GM23338 (cell line): ENCODE results near the gene RIOK1. TPM values are rescaled to one million over a fixed set of nuclear protein-coding genes. Genes with fewer than 3 reads are reported as not detected.
A peak's percentile ranks its signal among the peaks of the same experiment; 100 is the strongest.

Experiments
- ATAC-seq: fragments of 200-7000 bp; cut with Tn5 transposase; 3 replicates; pipeline ENCODE4 v1.9.1; 2020
- DNase-seq: peaks from one replicate; pipeline ENCODE4 v3.0.0-alpha.2; 2015; ENCODE audit warnings: low spot score
- H2AFZ ChIP-seq: fragments of 200-600 bp; sonication (generic); 2 replicates; pipeline ENCODE4 v1.8.0; 2016; ENCODE audit warnings: antibody characterized with exemption, mild to moderate bottlenecking, moderate library complexity
- H3F3A ChIP-seq: fragments of 200-600 bp; sonication (generic); replicated peaks from 2 replicates; pipeline ENCODE4 v1.8.0; 2017; ENCODE audit warnings: antibody characterized with exemption, mixed run types, low read depth
- H3K27ac ChIP-seq: fragments of 200-600 bp; sonication (generic); 2 replicates; pipeline ENCODE4 v1.6.1; 2016; ENCODE audit warnings: low read depth
- H3K27me3 ChIP-seq: fragments of 200-600 bp; sonication (generic); 2 replicates; pipeline ENCODE4 v1.8.0; 2016; ENCODE audit warnings: mild to moderate bottlenecking, mixed run types, moderate library complexity; ENCODE audit not compliant: insufficient read depth
- H3K36me3 ChIP-seq: fragments of 200-600 bp; sonication (generic); 2 replicates; pipeline ENCODE4 v1.8.0; 2016; ENCODE audit warnings: mild to moderate bottlenecking; ENCODE audit not compliant: insufficient read depth
- H3K4me1 ChIP-seq: fragments of 200-600 bp; sonication (generic); 2 replicates; pipeline ENCODE4 v1.8.0; 2016; ENCODE audit warnings: mild to moderate bottlenecking, moderate library complexity; ENCODE audit not compliant: insufficient read depth
- H3K4me2 ChIP-seq: fragments of 200-600 bp; sonication (generic); 2 replicates; pipeline ENCODE4 v1.7.1; 2017; ENCODE audit warnings: mixed run types
- H3K4me3 ChIP-seq: fragments of 200-600 bp; sonication (generic); 2 replicates; pipeline ENCODE4 v1.6.1; 2016; ENCODE audit warnings: mixed run types
- H3K79me2 ChIP-seq: fragments of 200-600 bp; sonication (generic); replicated peaks from 2 replicates; pipeline ENCODE4 v1.8.0; 2017; ENCODE audit warnings: mild to moderate bottlenecking; ENCODE audit not compliant: insufficient read depth
- H3K9me2 ChIP-seq: fragments of 200-600 bp; sonication (generic); 2 replicates; pipeline ENCODE4 v1.8.0; 2017; ENCODE audit not compliant: insufficient read depth
- H4K20me1 ChIP-seq: fragments of 200-600 bp; sonication (generic); replicated peaks from 2 replicates; pipeline ENCODE4 v1.8.0; 2017; ENCODE audit warnings: mild to moderate bottlenecking; ENCODE audit not compliant: insufficient read depth
- H3K27ac Mint-ChIP-seq: 2 replicates; pipeline ENCODE4 v1.8.0; 2020; ENCODE audit warnings: inconsistent platforms, mild to moderate bottlenecking, moderate library complexity, mixed read lengths
- H3K27me3 Mint-ChIP-seq: 3 replicates; pipeline ENCODE4 v1.8.0; 2022; ENCODE audit warnings: low read depth, mild to moderate bottlenecking, moderate library complexity, mixed read lengths, inconsistent platforms; ENCODE audit not compliant: insufficient read depth, poor library complexity
- H3K36me3 Mint-ChIP-seq: 3 replicates; pipeline ENCODE4 v1.8.0; 2021; ENCODE audit warnings: low read depth, mild to moderate bottlenecking, inconsistent platforms, moderate library complexity, mixed read lengths
- H3K4me1 Mint-ChIP-seq: 3 replicates; pipeline ENCODE4 v1.8.0; 2020; ENCODE audit warnings: mild to moderate bottlenecking, inconsistent platforms, mixed read lengths
- H3K4me3 Mint-ChIP-seq: 3 replicates; pipeline ENCODE4 v1.8.0; 2021; ENCODE audit warnings: moderate library complexity, mild to moderate bottlenecking, inconsistent platforms, mixed read lengths
- H3K9me3 Mint-ChIP-seq: 3 replicates; pipeline ENCODE4 v1.8.0; 2020; ENCODE audit warnings: moderate library complexity, mild to moderate bottlenecking, inconsistent platforms, mixed read lengths
- CREB1 ChIP-seq: fragments of 250-450 bp; sonication (Bioruptor Pico); IDR thresholded peaks from 2 replicates; pipeline ENCODE4 v1.5.0; 2020; ENCODE audit warnings: low read depth, mild to moderate bottlenecking, moderate library complexity
- EZH2 ChIP-seq: fragments of 200-600 bp; sonication (generic); IDR thresholded peaks from one replicate; pipeline ENCODE4 v1.8.0; 2017; ENCODE audit warnings: antibody characterized with exemption, mild to moderate bottlenecking, low read depth; ENCODE audit not compliant: unreplicated experiment
- EZH2phosphoT487 ChIP-seq: fragments of 200-600 bp; sonication (generic); IDR thresholded peaks from one replicate; pipeline ENCODE4 v1.8.1; 2018; ENCODE audit warnings: antibody characterized with exemption; ENCODE audit not compliant: unreplicated experiment
- JUNB ChIP-seq: IDR thresholded peaks from one replicate; pipeline ENCODE4 v1.6.1; 2016; ENCODE audit warnings: antibody characterized with exemption; ENCODE audit not compliant: unreplicated experiment
- NANOG ChIP-seq: IDR thresholded peaks from 2 replicates; pipeline ENCODE4 v1.6.1; 2016; ENCODE audit warnings: antibody characterized with exemption, borderline replicate concordance
- POLR2AphosphoS5 ChIP-seq: IDR thresholded peaks from 2 replicates; pipeline ENCODE4 v1.6.1; 2016; ENCODE audit warnings: antibody characterized with exemption, low read depth
- REST ChIP-seq: IDR thresholded peaks from one replicate; pipeline ENCODE4 v1.6.1; 2018; ENCODE audit warnings: antibody characterized with exemption; ENCODE audit not compliant: unreplicated experiment
- STAT1 ChIP-seq: IDR thresholded peaks from one replicate; pipeline ENCODE4 v1.6.1; 2016; ENCODE audit warnings: antibody characterized with exemption; ENCODE audit not compliant: unreplicated experiment
- ZNF114 ChIP-seq: fragments of 250-450 bp; sonication (Bioruptor Pico); IDR thresholded peaks from 2 replicates; pipeline ENCODE4 v1.5.0; 2020; ENCODE audit warnings: mild to moderate bottlenecking, moderate library complexity
- ZNF331 ChIP-seq: fragments of 250-450 bp; sonication (Bioruptor Pico); IDR thresholded peaks from 2 replicates; pipeline ENCODE4 v1.5.0; 2020; ENCODE audit warnings: low read depth, mild to moderate bottlenecking, moderate library complexity
- ZNF462 ChIP-seq: fragments of 250-450 bp; sonication (Bioruptor Pico); IDR thresholded peaks from 2 replicates; pipeline ENCODE4 v1.5.0; 2020; ENCODE audit warnings: mild to moderate bottlenecking, moderate library complexity
- polyA plus RNA-seq: library from polyadenylated mRNA; unstranded; fragments of >200 nt; fragmentation: Nextera tagmentation; extraction: Ambion mirVana; gene quantifications from 2 replicates; pipeline ENCODE4 v1.2.1, GENCODE V29; 2016
- total RNA-seq: library from RNA; depleted of rRNA; stranded (reverse); fragments of >200 nt; shearing (Covaris generic); gene quantifications from 2 replicates; pipeline ENCODE4 v1.2.3, GENCODE V29; 2014
- TF ChIP-seq, protein P1 (sequence below), 2 experiments: fragments of 200-600 bp in 1 of 2; sonication (generic) in 1 of 2; conservative IDR thresholded peaks; 2 replicates each; pipeline versions ENCODE4 v1.5.1 to v1.6.1; 2016 to 2017; ENCODE audit warnings: antibody characterized with exemption in 2 of 2, low read depth in 2 of 2, mild to moderate bottlenecking in 2 of 2, moderate library complexity in 1 of 2
- TF ChIP-seq, protein P2 (sequence below): IDR thresholded peaks from 2 replicates; pipeline ENCODE4 v1.6.1; 2016; ENCODE audit warnings: antibody characterized with exemption

RIOK1 gene
- total and polyA plus RNA-seq, 2 experiments from 2014 or later, result 15.5 to 34.3 TPM

DNA sequence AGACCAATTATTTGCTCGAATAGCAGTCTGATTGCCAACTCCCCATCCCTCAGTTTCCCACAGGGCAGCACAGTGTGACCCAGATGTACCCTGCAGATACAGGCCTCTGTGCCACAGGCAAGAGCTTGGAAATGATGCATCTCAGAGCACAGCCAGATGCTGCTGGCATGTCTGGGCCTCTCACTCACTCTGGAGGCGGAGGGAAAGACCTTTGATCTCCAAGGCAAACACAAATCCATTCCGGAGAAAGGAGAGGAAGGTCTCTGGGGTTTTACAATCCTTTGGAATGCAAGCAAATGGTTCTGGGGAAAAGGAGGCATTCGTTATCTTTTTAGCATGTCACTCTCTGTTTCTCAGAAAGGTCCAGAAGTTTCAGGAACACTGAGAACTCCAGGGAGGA, 74.2 kb downstream of the RIOK1 start:
- H3F3A ChIP-seq, result no peaks in the 10 kb centered on the region
- no peak overlapping the region for H3K4me2 ChIP-seq
- no peak overlapping the region for H3K4me3 Mint-ChIP-seq
- H3K9me3 Mint-ChIP-seq, result no peaks in the 10 kb centered on the region
- no peaks in the 10 kb centered on the region for H3K79me2 ChIP-seq
- peak overlapping the region; percentile 3; the same call in 1 of the 2 replicates for H3K27ac Mint-ChIP-seq
- no peaks in the 10 kb centered on the region for H3K27me3 Mint-ChIP-seq
- no peaks in the 10 kb centered on the region for H3K36me3 Mint-ChIP-seq
- DNase-seq, result peak; percentile 57
- H3K4me1 Mint-ChIP-seq, result peaks cover 4% of the 10 kb centered on the region; the same call in 2 of the 3 replicates
- no peaks in the 10 kb centered on the region for H4K20me1 ChIP-seq
- H3K27ac ChIP-seq, result no peak overlapping the region
- H2AFZ ChIP-seq, result no peak overlapping the region; the same call in 1 of the 2 replicates
- H3K36me3 ChIP-seq, result no peaks in the 10 kb centered on the region
- TF ChIP-seq JUNB (no peak), STAT1 (no peak), ZNF331 (no peak), ZNF462 (CRISPR knock-in tag) (no peak), REST (no peak), EZH2 (no peak), CREB1 (CRISPR knock-in tag) (no peak), POLR2AphosphoS5 (no peak), EZH2phosphoT487 (no peak), NANOG (no peak), ZNF114 (CRISPR knock-in tag) (no peak)
- TF ChIP-seq, protein P1, sequence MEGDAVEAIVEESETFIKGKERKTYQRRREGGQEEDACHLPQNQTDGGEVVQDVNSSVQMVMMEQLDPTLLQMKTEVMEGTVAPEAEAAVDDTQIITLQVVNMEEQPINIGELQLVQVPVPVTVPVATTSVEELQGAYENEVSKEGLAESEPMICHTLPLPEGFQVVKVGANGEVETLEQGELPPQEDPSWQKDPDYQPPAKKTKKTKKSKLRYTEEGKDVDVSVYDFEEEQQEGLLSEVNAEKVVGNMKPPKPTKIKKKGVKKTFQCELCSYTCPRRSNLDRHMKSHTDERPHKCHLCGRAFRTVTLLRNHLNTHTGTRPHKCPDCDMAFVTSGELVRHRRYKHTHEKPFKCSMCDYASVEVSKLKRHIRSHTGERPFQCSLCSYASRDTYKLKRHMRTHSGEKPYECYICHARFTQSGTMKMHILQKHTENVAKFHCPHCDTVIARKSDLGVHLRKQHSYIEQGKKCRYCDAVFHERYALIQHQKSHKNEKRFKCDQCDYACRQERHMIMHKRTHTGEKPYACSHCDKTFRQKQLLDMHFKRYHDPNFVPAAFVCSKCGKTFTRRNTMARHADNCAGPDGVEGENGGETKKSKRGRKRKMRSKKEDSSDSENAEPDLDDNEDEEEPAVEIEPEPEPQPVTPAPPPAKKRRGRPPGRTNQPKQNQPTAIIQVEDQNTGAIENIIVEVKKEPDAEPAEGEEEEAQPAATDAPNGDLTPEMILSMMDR (conservative IDR thresholded peaks at IDR 0.05; ENCODE audit: low read depth in 2 of 2), result no peak
- TF ChIP-seq, protein P2, sequence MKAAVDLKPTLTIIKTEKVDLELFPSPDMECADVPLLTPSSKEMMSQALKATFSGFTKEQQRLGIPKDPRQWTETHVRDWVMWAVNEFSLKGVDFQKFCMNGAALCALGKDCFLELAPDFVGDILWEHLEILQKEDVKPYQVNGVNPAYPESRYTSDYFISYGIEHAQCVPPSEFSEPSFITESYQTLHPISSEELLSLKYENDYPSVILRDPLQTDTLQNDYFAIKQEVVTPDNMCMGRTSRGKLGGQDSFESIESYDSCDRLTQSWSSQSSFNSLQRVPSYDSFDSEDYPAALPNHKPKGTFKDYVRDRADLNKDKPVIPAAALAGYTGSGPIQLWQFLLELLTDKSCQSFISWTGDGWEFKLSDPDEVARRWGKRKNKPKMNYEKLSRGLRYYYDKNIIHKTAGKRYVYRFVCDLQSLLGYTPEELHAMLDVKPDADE, result no peak
- H3K9me2 ChIP-seq, result no peaks in the 10 kb centered on the region
- no peak overlapping the region for H3K4me3 ChIP-seq
- peak; percentile 87 for ATAC-seq
- no peaks in the 10 kb centered on the region for H3K27me3 ChIP-seq
- H3K4me1 ChIP-seq, result peaks cover 4% of the 10 kb centered on the region
